GM12891 (cell line): ENCODE results near the gene BRCA2.

Experiments used
- PAX5 ChIP-seq: IDR thresholded peaks from 2 replicates; pipeline ENCODE4 v1.6.1; 2011; ENCODE audit warnings: low read length, moderate library complexity, mild to moderate bottlenecking; ENCODE audit not compliant: insufficient read depth, severe bottlenecking
- POLR2A ChIP-seq: IDR thresholded peaks from 2 replicates; pipeline ENCODE4 v1.6.1; 2011; ENCODE audit warnings: low read depth, low read length, control low read depth

DNA sequence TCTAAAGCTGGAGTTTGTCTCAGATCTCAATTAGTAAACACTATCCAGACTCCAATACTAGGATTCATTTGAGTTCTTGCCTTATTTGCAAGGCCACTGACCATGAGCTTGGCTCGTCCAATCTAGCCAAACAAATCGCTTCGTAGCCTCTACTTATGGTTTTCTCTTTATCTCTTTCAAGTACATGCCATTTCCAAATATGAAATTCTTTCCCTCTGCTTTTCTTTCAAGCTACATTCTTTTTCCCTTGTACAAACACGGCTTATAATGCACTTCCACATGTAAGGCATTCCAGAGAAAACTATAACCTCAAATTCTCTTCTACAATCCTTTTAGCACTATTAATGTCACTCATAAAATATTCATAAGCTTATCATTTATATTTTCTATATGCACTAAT is 123.6 kb downstream of the BRCA2 start:
- TF ChIP-seq POLR2A (no peak), PAX5 (no peak)
